HG03045 (cell line): ENCODE data around the gene FOXP1.

Experiments used
- ATAC-seq: cut with Tn5 transposase; IDR thresholded peaks from one replicate; pipeline ENCODE4 v1.9.1; 2021; ENCODE audit warnings: mild to moderate bottlenecking, moderate library complexity; ENCODE audit not compliant: unreplicated experiment

Gene FOXP1

GRCh38 chr3:71054312-71054711 is 529.2 kb downstream of the FOXP1 start:
- ATAC-seq = no peak

- no peak for ATAC-seq
These were observed 530.0 kb downstream of the FOXP1 start for GRCh38 chr3:71053495-71053894.

- no peak for ATAC-seq
These were observed 530.8 kb downstream of the FOXP1 start for GRCh38 chr3:71052716-71053115.

GRCh38 chr3:71051893-71052687 is 531.4 kb downstream of the FOXP1 start:
- no peak for ATAC-seq

GRCh38 chr3:71051259-71051595 is 532.3 kb downstream of the FOXP1 start:
- ATAC-seq = no peak

GRCh38 chr3:71050538-71051258 is 532.8 kb downstream of the FOXP1 start:
- no peak for ATAC-seq

- ATAC-seq = no peak
These were observed 533.4 kb downstream of the FOXP1 start for GRCh38 chr3:71050166-71050537.

- ATAC-seq = no peak
These were observed 534.6 kb downstream of the FOXP1 start for GRCh38 chr3:71048948-71049347.

GRCh38 chr3:71047616-71048531 is 535.7 kb downstream of the FOXP1 start:
- ATAC-seq = no peak

GRCh38 chr3:71046791-71047190 is 536.7 kb downstream of the FOXP1 start:
- ATAC-seq = no peak

GRCh38 chr3:71045917-71046282 is 537.6 kb downstream of the FOXP1 start:
- no peak for ATAC-seq

- no peak for ATAC-seq
These were observed 538.2 kb downstream of the FOXP1 start for GRCh38 chr3:71045212-71045916.

GRCh38 chr3:71042759-71043158 is 540.8 kb downstream of the FOXP1 start:
- ATAC-seq = no peak

GRCh38 chr3:71041371-71041770 is 542.2 kb downstream of the FOXP1 start:
- ATAC-seq = no peak

- ATAC-seq = no peak
These were observed 544.2 kb downstream of the FOXP1 start for GRCh38 chr3:71039332-71039731.

- no peak for ATAC-seq
These were observed 545.8 kb downstream of the FOXP1 start for GRCh38 chr3:71037775-71038174.

GRCh38 chr3:71035886-71036285 is 547.6 kb downstream of the FOXP1 start:
- ATAC-seq = no peak

GRCh38 chr3:71035314-71035713 is 548.2 kb downstream of the FOXP1 start:
- no peak for ATAC-seq

- ATAC-seq = no peak
These were observed 549.8 kb downstream of the FOXP1 start for GRCh38 chr3:71033681-71034220.

GRCh38 chr3:71031914-71032521 is 551.5 kb downstream of the FOXP1 start:
- ATAC-seq = no peak
